Activated CD4-positive, CD25-positive, alpha-beta regulatory T cell (primary cell): ENCODE data around the gene RPS29.

ENCODE experiments used
- DNase-seq, 4 experiments: peaks; one replicate each; lab custom pipeline; 2025; lab: John Stamatoyannopoulos, UW

RPS29 gene

DNA sequence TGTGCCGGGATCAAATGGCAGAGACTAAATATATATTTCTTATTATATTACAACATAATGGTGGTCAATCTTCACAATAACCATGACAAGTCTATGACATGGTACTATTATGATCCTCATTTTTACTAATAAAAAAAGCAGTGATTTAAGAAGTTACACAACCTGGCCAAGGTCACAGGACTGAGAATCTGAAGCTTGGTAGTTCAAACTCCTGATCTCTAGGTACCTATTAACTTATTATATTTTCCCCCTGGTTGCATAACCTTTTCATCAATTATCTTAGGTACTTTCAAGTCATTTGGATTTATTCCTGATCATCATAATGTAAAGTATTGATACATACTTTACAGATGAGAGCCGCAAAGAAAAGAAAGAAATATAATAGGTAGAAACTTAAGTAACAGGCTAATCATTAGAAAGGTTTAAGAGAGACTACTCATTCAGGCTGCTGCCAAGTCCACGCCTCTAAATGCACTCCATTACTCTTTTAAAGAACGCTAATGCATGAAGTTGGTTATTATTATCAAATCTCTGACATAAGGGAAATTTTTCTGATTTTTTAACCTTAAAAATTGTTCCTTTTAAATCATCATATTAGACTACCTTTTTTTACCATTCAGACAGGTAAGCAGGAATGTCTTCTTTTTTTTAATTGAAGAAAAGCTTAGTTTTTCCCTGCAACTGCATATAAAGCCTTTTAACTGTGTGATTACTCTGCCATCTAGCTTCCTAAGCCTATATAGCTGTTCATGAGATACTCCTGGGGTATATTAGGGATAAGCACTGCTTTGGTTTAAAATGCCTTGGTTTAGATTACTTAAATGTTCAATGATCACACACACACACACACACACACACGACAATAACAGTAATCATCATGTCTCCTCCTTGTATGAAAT, 35.6 kb downstream of the RPS29 start:
- DNase-seq, result no peak

DNA sequence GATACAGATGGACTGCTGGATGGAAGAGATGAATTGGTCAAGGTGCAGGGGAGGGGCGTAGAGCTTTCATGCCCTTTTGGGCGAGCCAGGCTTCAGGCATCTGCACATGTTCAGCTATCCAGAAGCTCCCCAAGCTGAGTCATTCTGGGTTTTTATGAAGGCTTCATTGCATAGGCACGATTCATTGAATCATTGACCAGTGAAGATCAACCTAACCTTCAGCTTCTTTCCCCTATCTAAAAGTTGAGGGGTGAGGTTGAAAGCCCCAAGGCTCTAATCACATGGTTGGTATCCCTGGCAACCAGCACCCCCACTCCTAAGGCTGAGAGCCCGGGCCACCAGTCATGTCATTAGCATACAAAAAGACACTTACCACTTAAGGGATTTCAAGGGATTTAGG, 36.3 kb downstream of the RPS29 start:
- no peak for DNase-seq

DNA sequence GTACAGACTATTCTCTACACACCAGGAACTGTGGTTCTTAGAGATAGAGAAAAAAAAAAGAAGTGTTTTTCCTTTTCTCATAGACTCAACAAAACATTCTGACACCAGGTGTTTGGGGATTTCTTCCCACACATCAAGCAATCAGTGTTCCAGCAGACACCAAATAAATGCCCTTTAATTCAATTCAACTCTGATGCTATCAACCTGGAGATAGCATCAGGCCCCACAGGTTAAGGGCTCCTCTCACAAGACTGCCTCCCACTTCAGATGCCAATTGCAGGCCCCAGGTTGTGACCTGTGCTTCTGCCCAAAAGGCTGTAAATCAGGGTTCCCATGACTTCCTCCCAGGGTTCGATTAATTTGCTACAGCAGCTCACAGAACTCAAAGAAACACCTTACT, 36.7 kb downstream of the RPS29 start:
- no peak for DNase-seq

DNA sequence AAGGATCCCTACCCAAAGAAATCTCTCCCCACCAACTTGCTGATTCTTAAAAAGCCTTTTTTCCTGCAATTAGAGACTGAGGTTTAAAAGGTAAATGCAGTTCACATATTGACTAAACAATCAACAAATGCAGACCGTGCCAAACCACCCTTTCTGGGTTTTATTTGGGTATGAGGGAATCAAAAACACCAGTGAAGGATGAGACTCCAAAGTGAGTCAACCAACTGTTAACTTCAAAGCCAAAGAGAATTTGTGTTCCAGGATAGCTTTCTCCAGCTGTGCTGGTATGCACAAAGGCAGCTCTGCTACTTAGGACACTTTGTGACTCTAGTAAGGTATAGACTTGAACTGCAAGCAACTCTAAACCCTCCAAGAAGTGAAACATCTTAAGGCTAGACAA, 39.4 kb downstream of the RPS29 start:
- DNase-seq, result no peak

DNA sequence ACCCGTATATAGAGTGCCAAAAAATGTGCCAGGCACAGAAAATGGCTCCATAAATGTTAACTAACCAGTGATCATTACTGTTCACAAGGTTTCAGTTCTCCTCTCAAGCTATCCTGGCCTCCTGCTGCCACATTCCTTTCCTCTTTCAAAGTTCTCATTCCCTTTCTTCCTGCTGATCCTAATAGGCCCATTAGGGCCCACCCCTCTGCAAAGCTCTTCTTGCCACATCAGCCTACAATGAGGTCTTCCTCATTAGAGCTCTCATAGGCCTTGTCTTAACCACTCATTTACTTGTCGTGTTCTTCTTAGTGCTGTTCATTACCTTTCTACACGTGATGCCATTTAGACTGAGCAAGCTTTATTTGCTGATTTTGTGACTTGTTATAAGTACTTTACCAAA, 40.5 kb downstream of the RPS29 start:
- no peak for DNase-seq

DNA sequence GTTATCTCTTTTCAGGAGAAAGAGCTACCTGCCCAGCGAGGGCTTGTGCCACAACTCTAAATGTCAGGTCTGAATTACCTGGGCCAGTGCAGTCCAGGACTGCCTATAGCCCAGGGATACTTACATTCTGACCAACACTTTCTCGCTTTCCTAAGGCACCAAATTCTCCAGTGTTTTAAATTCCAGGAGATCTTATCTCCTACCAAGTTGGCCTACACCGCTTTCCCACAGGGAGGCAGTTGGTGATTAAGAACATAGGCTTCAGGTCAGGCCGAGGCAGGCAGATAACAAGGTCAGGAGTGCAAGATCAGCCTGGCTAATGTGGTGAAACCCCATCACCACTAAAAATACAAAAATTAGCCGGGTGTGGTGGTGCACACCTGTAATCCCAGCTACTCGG, 41.1 kb downstream of the RPS29 start:
- DNase-seq, result no peak

DNA sequence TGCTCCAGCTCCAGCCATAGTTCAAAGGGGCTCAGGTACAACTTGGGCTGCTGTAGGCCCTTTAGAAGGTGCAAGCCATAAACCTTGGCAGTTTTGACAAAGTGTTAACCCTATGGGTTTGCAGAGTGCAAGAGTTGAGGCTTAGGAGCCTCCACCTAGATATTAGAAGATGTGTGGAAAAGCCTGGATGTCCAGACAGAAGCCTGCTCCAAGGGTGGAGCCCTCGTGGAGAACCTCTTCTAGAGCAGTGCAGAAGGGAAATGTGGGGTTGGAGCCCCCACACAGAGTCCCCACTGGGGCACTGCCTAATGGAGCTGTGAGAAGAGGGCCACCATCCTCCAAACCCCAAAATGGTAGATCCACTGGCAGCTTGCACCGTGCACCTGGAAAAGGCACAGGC, 45.1 kb downstream of the RPS29 start:
- DNase-seq, result no peak

DNA sequence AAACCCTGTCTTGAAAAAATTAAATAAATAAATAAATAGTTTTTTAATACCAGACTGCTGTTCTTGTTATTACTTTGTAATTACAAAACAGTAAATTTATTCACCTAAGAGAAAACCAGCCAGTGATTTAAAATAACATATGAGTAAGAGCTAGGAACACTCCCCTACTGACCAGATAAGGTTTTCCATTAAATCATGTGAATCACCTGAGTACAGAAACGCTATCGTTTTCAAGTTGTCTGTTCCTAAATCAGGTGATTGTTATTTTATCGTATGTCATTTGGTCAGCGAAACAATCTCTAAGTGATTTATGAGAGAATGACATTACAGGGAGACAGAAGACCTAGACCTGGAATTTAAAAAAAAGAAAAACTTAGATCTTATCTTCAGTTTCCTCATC, 47.3 kb downstream of the RPS29 start:
- DNase-seq, result no peak
